ENCODE data around the gene DCHS2. TPM values are rescaled to one million over a fixed set of nuclear protein-coding genes. Genes with fewer than 3 reads are reported as not detected.

DCHS2 gene
- total and polyA plus RNA-seq, 2 experiments from 2014 or later, result 0.21 to 7.6 TPM

GRCh38 chr4:154292589-154292988, 199.0 kb downstream of the DCHS2 start:
- Mint-ChIP-seq H3K4me1 (no peaks in the 10 kb centered on the region), H3K27ac (no peak overlapping the region; the same call in 1 of the 2 replicates), H3K9me3 (no peaks in the 10 kb centered on the region), H3K27me3 (ENCODE audit: insufficient read depth, low read depth, poor library complexity) (no peaks in the 10 kb centered on the region), H3K36me3 (ENCODE audit: low read depth) (no peaks in the 10 kb centered on the region), H3K4me3 (no peak overlapping the region)
- Histone ChIP-seq H4K20me1 (replicated peaks; ENCODE audit: insufficient read depth) (no peaks in the 10 kb centered on the region), H3K9me2 (ENCODE audit: insufficient read depth) (no peaks in the 10 kb centered on the region; the same call in 1 of the 2 replicates), H3F3A (replicated peaks; ENCODE audit: low read depth) (no peaks in the 10 kb centered on the region), H3K4me3 (no peak overlapping the region), H3K4me1 (ENCODE audit: insufficient read depth) (no peaks in the 10 kb centered on the region), H3K4me2 (no peak overlapping the region), H2AFZ (no peak overlapping the region), H3K36me3 (ENCODE audit: insufficient read depth) (no peaks in the 10 kb centered on the region), H3K27ac (ENCODE audit: low read depth) (no peak overlapping the region), H3K79me2 (replicated peaks; ENCODE audit: insufficient read depth) (no peaks in the 10 kb centered on the region), H3K27me3 (ENCODE audit: insufficient read depth) (no peaks in the 10 kb centered on the region)
- TF ChIP-seq CTCF (conservative IDR thresholded peaks at IDR 0.05; ENCODE audit: low read depth in 2 of 2) (peak; percentile 8 to 39; a peak in 2 of 4 replicates), POLR2AphosphoS5 (IDR thresholded peaks at IDR 0.05; ENCODE audit: low read depth) (no peak)
- ATAC-seq (no peak), DNase-seq (ENCODE audit: low spot score) (peak; percentile 6)

- Histone ChIP-seq H3K4me2 (peak overlapping the region; percentile 24; the same call in 1 of the 2 replicates), H4K20me1 (replicated peaks; ENCODE audit: insufficient read depth) (no peaks in the 10 kb centered on the region), H3K27ac (ENCODE audit: low read depth) (0 out of 2 replicates have a peak overlapping the region, but pooled peaks have one; percentile 0), H3K4me1 (ENCODE audit: insufficient read depth) (peaks cover 20% of the 10 kb centered on the region), H2AFZ (no peak overlapping the region), H3K4me3 (no peak overlapping the region), H3K79me2 (replicated peaks; ENCODE audit: insufficient read depth) (no peaks in the 10 kb centered on the region), H3K36me3 (ENCODE audit: insufficient read depth) (no peaks in the 10 kb centered on the region), H3K9me2 (ENCODE audit: insufficient read depth) (no peaks in the 10 kb centered on the region), H3F3A (replicated peaks; ENCODE audit: low read depth) (no peaks in the 10 kb centered on the region), H3K27me3 (ENCODE audit: insufficient read depth) (no peaks in the 10 kb centered on the region)
- Mint-ChIP-seq H3K4me3 (no peak overlapping the region), H3K27me3 (ENCODE audit: insufficient read depth, low read depth, poor library complexity) (no peaks in the 10 kb centered on the region), H3K9me3 (peaks cover 8% of the 10 kb centered on the region; the same call in 2 of the 3 replicates), H3K27ac (peak overlapping the region; percentile 36; the same call in 1 of the 2 replicates), H3K4me1 (peaks cover 21% of the 10 kb centered on the region; the same call in 2 of the 3 replicates), H3K36me3 (ENCODE audit: low read depth) (peaks cover 6% of the 10 kb centered on the region; the same call in 2 of the 3 replicates)
- TF ChIP-seq CTCF (conservative IDR thresholded peaks at IDR 0.05; ENCODE audit: low read depth in 2 of 2), result peak; percentile 54 to 64
- TF ChIP-seq NANOG (IDR thresholded peaks at IDR 0.05; ENCODE audit: borderline replicate concordance), result peak; percentile 48; the same call in 1 of the 2 replicates
- TF ChIP-seq ZNF114 (CRISPR knock-in tag; IDR thresholded peaks at IDR 0.05), result no peak
- TF ChIP-seq ZNF462 (CRISPR knock-in tag; IDR thresholded peaks at IDR 0.05), result peak; percentile 70; the same call in 1 of the 2 replicates
- DNase-seq (ENCODE audit: low spot score) (peak; percentile 93), ATAC-seq (peak; percentile 100)
Observed at GRCh38 chr4:154277172-154277571, 214.4 kb downstream of the DCHS2 start.

All from GM23338 (cell line).